NCI-H446 treated with DMSO at 0.1 percent for 48 hours (cell line): ENCODE data around the gene PPP4C.
"Not testable (repeated sequence)": the region's sequence is repeated elsewhere in the genome, so short reads cannot be mapped to it uniquely, and the experiment has no call there.

Experiments
- DNase-seq: peaks from one replicate; lab custom pipeline; 2025; lab: John Stamatoyannopoulos, UW

Gene PPP4C

DNA sequence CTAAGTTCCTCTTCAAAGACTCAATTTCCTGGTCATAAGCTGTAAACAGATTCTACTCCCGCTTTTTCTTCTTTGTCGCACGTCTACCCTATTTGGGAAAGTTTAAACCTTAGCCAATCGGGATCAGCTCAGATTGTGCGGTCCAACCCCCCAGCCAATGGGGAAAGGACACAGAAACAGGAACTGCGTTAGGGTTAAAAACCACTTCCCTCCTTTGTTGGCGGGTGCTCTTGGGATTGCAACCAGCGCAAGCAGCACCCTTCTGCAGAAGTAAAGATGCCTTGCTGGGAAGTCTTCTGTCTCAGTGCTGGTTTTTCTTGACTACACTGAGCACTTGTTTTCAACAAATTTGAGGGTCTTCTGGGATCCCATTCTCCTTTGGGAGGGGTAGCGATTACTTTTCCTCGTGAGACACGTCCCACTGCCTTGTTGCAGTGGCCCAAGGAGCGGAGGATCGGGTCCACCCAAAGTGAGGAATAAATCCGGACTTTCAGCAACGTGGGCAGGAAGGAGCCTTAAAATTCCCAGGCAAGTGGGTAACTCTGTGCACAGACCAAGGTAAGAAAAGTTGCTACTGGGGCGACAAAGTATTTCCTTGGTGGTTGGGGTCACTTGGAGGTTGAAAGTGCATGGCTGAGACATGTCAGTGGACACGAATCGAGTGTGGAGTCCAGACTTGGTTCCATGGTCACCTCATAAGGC lies 21.2 kb downstream of the PPP4C start:
- no peak for DNase-seq

DNA sequence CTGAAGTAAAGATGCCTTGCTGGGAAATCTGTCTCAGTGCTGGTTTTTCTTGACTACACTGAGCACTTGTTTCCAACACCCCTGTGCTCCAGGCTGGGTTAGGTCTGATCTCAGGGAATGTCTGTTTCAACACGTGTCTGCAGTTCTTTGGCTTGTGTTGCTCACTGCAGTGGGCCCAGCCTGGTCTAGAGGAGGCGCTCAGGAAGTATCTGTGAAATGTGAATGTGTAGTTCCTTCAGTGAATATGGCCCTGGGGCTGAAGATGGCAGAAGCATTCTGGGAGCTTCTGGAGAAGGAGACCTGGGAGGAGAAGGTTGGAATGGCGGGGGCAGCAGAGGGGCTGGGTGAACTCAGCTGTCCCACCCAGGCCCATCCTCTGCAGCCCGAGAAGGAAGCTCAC lies 28.3 kb downstream of the PPP4C start:
- no peak for DNase-seq

DNA sequence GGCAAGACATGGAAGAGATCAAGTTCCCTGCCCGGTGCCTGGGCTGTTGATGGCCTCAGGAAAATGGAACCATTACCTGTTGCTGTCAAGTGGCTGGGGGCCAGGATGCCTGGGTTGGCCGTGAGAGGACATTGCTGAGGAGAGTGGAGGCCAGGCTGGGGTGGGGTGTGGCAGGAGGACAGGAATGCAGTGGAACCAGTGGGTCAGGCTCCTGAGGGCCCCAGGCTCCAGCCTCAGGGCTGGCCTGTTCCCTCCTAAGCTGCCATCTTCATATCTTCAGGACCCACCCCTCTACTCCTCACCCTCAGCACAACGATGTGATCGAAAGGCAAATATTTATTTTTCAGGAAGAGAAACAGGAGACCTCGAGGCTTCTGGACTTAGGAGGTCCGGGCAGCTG lies 28.7 kb downstream of the PPP4C start:
- DNase-seq = no peak

DNA sequence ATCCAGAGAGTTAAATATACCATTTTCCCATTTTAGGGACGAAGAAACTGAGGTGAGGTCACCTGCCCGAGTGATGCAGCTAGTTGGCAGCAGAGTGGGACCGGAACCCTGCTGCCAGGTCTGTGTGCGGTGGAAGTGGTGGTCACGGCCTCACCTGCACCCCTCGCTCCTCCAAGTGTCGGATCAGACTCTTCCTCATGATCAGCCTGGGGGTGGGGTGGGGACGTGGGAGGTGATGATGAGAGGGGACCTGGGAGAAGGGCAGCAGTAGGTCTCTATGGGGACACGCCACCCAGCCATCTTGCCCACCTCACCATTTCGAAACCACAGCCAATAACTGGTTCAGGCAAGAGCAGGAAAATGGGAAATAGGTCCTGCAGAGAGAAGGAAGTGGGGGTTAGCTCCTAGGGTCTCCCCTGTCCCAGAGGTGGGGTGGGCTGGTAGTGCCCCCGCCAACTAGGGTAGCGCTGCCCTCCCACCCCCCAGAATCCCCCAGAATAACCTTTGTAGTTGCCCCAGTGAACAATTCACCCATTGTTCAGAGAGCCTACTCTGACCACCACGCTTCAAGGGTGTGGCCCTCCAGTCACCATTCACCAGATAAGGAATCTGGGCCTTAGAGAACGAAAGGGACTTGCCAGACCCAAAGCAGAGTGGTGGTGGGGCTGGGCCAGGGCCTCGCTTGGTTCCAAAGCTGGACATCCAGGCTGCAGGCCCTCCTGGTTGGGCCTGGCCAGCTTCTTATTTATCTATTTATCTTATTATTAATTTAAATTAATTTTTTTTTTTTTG lies 32.5 kb downstream of the PPP4C start:
- no peak for DNase-seq

DNA sequence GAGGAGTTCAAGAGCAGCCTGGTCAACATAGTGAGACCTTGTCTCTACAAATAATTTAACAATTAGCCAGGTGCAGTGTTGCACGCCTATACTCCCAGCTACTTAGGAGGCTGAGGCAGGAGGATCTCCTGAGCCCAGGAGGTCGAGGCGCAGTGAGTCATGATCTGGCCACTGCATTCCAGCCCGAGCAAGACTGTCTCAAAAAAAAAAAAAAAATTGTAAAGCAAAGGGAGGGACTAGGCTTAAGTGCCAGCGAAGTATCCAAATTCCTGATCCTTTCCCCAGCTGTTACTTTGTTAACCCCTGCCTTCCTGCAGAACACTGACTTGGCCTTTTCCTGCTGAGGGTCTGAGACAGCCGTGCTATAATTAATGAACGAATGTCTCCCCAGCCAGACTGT lies 34.9 kb downstream of the PPP4C start:
- no peak for DNase-seq

DNA sequence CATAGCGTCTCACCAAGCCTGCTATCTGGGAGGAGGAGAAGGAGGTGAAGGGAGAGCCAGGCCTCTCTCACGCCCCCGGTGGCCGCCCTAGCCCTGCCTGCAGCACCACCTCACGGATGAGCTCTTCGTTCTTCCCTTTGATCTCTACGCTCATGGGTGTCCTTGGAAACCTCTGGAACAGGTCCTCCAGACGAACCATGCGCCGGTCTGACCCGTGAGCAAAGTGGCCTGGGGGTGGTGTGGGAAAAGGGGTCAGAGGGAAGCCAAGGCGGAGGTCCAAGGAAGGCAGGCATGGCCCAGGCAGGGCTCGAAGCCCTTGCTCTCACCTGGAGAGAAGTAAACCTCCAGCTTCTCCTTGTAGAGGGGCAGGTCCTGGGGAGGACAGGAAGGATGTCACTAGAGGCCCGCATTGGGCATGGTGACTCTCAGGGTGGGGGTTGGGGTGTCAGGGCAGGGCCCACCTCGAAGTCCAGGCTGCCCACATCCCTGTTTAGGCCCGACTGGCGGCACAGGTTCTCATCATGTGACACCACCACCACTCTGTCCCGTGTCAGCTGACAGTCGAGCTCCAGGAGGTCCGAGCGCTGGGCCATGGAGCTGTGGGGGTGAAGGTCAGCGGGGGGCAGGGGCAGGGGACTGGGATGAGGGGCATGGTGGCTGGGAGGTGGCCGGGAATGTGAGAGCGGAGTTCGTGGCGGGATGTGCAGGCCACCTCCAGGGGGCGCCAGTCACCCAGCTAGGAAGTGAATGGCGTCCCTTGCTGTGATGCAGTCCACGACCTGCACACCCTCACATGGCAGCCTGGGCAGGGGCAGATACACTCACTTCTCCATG lies 36.6 kb downstream of the PPP4C start:
- no peak for DNase-seq

DNA sequence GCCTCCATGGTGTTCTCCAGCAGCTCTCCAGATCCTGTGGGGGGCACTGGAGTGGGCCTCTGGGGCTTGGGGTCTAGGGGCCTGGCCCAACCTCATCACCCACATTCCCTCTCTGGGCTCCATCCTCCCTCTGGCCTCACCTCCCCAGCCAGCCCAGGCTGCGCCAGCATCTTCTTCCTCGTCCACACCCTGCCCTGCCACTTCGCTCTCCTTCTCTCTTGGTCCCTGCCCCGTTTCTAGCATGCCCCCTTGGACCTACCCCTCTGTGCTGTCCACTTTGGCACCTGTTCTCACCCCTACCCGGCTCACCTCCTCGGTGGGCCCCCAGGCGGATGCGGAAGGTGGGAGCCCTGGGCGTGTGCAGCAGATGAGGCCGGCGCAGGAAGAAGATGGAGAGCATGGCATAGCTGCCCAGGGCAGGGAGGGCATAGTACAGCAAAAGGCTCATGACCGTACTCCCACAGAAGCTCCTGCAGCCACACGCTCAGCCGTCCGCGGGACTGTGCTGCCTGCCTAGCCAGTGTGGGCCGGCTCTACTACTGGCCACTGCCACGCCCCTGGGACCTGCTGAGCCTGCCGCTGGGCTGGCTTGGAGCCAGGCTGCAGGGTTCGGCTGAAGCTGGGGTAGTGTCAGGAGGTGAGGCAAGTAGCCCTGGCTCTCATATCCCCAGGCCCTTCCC lies 37.4 kb downstream of the PPP4C start, which contains the start of gene GDPD3:
TSS of gene GDPD3 (minus strand) at position 507 of the 680 bp plus-strand sequence. CDS start at position 448, 59 bp downstream.
- DNase-seq = no peak

DNA sequence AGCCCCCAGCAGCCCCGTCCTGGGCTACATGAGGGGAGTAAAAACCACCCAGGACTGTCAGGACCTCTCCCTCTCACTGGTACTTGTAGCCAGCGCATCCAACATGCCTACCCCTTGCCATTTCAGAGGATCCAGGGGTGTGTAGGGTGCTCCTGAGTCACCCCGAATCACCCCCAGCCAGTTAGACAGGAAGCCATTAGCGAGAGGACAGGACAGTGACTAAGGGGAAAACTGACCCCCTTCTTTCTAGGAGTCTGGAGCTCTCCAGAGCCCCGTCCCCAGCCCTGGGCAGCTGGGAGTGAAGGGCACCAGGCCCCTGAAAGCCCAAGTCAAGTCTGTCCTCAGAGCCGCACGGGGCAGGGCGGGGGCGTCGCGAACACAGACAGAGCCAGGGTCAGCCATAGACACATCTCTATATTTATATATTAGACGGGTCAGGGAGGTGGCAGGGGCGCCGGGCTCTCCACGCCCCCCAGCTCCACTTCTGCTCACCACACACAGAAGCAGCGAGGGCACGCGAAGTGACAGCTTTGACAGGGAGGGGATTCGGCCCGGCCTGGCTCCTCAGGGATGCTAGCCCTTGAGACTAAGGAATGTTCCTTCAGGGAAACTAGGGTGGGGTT lies 38.0 kb downstream of the PPP4C start:
- DNase-seq = no peak

DNA sequence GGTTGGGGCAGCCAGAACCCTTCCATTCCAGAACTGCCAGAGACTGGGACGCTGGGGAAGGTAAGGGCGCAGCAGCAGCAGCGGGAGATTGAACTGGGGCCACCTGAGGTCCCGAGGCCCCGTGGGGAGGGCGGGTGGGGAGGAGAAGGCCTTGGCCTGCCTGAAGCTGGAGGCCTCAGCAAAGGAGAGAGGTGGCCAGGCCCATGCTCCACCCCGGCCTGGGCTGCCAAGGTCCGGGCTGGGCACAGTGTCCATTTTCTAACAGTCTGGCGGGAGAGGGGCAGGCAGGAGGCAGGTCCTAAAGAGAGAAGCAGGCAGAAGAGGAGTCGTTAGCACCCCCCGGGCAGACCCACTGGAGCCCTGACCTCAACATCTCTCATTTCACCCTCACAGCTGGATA lies 38.6 kb downstream of the PPP4C start:
- DNase-seq = no peak

DNA sequence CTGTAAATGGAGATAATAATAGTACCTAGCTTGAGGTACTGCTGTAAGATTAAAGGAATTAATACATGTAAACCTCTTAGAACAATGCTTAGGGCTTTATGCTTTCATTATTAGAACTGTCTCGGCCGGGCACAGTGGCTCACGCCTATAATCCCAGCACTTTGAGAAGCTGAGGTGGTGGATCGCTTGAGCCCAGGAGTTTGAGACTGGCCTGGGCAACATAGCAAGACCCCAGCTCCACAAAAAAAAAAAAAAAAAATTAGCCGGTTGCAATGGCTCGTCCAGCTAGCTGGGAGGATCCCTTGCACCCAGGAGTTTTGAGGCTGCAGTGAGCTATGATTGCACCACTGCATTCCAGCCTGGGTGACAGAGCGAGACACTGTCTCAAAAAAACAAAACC lies 39.0 kb downstream of the PPP4C start:
- DNase-seq = not testable (repeated sequence)

DNA sequence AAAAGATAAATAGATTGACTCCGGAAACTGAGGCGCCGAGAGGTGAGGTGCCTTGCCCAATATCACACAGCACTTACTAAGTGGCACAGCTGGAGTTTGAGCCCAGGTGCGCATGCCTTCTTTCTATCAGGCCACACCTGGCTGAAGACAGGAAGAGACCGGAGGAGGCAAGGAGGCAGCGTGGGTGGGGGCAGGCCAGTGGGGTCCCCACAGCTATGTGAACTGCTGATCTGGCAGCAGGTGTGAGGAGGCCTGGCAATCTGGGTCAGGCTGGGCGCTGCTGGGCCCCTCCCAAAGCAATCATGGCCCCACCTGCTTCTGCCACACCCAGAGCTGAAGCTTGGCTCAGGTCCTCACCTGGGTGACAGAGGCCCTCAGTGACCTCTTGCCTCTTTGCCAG lies 39.4 kb downstream of the PPP4C start:
- no peak for DNase-seq

DNA sequence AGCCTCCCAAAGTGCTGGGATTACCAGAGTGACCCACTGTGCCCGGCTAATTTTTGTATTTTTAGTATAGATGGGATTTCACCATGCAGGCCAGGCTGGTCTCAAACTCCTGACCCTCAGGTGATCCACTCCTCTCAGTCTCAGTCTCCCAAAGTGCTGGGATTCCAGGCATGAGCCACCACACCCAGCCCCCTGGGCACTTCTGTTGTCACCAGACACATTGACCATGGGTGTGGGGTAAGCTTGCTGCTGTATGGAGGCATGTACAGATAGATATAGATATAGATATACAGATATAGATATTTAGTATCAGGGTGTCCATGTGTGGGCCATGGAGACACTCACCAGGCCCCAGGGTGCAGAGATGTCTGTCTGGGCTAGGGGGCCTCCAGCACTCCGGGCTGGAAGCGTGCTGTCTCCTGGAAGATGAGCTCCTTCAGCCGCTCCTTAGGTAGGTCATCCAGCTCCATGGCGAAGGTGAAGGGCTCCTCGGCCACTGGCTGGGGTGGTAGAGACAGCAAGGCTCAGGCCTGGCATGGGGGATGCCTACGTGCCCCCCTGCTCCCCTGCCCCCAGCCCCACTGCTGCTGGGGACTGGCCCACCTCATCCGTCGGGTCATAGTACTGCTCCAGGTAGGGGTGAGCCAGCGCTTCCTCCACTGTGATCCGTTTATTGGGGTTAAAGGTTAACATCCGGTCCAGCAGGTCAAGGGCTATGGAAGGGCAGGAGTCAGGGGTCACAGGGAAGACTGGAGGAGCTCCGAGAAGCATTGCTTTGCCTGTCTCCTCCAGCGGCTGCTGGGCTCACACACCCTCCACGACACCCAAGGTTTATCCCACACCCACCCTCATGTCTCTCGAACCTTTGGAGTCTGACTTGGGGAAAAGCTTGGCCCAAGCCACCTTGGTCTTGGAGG lies 40.8 kb downstream of the PPP4C start:
- no peak for DNase-seq

DNA sequence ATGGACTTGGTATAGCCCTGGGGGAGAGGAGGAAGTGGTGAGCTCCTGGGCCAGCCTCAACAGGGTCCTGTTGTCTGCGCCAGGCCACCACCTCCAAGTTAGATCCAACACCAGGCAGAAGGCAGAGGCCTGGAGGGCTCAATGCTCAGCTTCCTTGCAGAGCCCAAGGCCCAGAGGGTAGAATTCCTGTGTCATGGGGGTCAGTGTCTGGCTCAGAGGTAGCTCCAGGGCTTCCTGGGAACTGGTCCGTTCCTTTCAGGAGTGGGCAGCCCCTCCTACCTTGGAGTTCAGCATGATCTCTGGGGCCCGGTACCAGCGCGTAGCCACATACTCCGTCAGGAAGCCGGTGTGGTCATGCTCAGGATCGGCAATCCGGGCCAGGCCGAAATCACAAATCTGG lies 42.0 kb downstream of the PPP4C start:
- no peak for DNase-seq

DNA sequence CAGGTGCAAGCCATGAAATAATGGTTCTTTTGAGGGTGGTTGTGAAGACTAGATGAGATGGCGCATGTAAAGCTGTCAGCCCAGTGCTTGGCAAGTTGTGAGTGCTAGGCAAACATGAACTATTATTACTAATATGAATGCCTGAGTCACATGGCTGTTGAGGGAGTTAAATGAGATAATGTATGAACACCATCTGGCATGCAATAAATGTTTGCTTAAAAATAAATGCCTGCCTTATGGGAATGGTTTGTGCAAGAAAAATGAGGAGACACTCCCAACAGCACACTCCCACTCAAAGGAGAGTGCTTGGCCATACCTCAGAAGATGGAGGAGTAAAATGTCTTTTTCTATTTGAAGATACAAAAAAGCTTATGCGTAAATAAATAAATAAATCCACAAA lies 43.6 kb downstream of the PPP4C start:
- no peak for DNase-seq

DNA sequence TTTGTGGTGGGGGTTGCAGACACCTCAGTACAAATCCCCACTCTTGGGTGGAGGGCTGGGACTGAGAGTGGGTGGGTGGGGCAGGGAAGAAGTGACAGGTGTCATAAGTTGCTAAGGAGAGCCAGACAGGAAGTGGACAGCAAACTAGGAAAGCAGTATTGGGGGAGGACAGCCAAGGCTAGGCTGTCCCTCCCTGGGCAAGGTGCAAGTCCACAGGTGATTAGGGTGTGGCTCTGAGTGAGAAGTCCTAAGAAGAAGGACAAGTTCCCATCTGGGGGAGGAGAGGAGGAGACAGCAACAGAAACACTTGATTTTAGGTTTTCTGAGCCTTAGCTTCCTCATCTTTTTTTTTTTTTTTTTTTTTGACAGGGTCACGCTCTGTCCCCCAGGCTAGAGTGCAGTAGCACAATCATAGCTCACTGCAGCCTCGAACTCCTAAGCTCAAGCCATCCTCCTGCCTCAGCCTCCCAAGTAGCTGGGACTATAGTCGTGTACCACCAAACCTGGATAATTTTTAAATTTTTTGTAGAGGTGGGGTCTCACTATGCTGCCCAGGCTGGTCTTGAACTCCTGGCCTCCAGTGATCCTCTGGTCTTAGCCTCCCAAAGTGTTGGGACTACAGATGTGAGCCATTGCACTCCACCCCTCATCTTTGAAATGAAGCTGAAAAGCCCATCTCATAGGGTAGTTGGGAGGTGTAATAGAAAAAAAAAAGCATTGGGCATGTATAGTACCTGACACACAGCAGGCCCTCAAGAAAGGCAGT lies 44.7 kb downstream of the PPP4C start:
- DNase-seq = no peak

DNA sequence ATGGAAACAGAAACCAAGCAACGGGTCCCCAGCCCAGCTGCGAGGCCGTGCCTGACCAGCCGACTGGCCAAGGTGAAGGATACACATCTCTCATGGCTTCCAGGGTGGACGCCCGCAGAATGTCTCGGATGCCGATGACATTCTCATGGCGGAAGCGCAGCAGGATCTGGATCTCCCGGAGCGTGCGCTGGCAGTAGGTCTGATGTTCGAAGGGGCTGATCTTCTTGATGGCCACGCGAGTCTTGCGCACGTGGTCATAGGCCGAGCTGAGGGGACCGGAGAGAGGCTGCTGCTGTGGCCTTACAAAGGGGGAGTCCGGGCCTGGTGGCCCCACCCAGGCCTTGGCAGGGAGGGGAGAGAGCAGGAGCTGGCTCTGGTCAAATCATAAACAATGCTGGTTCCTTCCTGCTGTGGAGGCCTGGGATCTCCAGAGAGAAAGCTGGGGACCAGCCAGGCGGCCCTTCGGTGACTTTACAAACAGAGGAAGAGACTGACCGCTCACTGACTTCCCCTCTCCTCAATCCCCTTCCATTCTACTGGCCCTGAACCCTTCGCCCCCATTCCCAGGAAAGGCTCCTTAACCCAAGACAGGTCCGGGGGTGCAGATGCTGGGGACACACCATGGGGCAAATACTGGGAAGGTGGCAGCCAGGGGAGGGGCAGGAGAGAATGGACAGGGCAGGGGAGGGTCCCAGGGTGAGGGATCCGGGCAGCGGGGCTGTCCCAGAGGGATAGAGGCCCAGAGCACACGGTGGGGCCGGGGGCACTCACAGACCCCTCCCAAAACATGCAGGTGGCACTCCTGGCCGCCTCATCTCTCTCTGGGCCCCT lies 46.2 kb downstream of the PPP4C start:
- DNase-seq = no peak

DNA sequence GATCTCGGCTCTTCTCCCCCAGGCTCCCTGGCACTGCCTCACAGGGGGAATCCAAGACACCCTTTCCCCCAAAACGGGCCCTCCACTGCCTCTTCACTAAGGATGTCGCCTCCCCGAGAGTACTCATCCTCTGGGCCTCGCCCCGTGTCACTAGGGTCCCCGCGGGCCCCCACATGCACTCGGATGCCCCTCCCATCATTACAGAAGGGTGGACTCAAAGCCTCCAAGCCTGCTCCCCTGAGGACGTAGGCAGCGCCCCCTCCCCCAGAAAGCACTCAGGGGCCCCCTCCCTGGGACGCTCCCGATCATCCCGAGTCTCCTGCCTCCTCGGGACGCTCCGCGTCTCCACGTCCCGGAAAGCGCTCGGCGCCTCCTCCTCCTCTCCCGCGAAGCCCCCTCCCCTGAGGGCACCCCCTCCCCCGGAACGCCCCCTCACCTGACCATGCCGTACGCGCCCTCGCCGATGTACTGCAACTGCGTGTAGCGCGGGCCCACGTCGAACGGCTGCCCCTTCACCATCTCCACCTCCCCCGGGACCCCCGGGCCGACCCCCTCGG lies 46.9 kb downstream of the PPP4C start:
- no peak for DNase-seq

DNA sequence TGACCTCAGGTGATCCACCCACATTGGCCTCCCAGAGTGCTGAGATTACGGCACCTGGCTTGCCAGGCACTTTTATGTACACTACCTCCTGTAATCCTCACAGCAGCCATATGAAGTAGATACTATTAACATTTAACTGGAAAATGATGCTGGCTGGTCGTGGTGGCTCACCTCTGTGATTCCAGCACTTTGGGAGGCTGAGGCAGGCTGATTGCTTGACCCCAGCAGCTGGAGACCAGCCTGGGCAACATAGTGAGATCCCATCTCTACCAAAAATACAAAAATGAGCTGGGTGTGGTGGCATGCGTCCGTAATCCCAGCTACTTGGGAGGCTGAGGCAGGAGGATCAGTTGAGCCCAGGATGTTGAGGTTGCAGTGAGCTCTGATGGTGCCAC lies 49.2 kb downstream of the PPP4C start:
- DNase-seq = no peak

DNA sequence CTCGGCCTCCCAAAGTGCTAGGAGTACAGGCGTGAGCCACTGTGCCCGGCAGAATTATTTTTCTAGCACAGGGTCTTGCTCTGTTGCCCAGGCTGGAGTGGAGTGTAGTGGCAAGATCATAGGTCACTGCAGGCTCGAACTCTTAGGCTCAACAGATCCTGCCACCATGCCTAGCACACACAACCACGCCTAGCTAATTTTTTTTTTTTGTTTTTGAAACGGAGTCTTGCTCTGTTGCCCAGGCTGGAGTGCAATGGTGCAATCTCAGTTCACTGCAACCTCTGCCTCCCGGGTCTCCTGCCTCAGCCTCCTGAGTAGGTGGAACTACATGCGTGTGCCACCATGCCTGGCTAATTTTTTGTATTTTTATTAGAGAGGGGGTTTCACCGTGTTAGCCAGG lies 49.9 kb downstream of the PPP4C start:
- not testable (repeated sequence) for DNase-seq
